ENCODE measurements around the gene HELQ.
"Not testable (repeated sequence)": the region's sequence is repeated elsewhere in the genome, so short reads cannot be mapped to it uniquely, and the experiment has no call there.

The HELQ gene

GRCh38 chr4:83431200-83431599 is 24.4 kb downstream of the HELQ start:
- no peak for DNase-seq

- DNase-seq, result no peak
Measured at GRCh38 chr4:83418211-83418610, 37.4 kb downstream of the HELQ start.

- DNase-seq, result no peak
Measured at GRCh38 chr4:83417566-83417965, 38.1 kb downstream of the HELQ start.

- no peak for DNase-seq
Measured at GRCh38 chr4:83413676-83414075, 41.9 kb downstream of the HELQ start.

- DNase-seq, result no peak
Measured at GRCh38 chr4:83408908-83409307, 46.7 kb downstream of the HELQ start.

GRCh38 chr4:83405844-83406816 is 49.5 kb downstream of the HELQ start:
- no peak for DNase-seq

- DNase-seq, result not testable (repeated sequence)
Measured at GRCh38 chr4:83398158-83398557, 57.5 kb downstream of the HELQ start.

- no peak for DNase-seq
Measured at GRCh38 chr4:83393908-83394307, 61.7 kb downstream of the HELQ start.

- DNase-seq, result no peak
Measured at GRCh38 chr4:83392562-83392961, 63.1 kb downstream of the HELQ start.

- DNase-seq, result no peak
Measured at GRCh38 chr4:83390944-83391343, 64.7 kb downstream of the HELQ start.

GRCh38 chr4:83389756-83390505 is 65.7 kb downstream of the HELQ start:
- DNase-seq, result no peak

- DNase-seq, result no peak
Measured at GRCh38 chr4:83389037-83389720, 66.4 kb downstream of the HELQ start.

GRCh38 chr4:83388313-83388676 is 67.3 kb downstream of the HELQ start:
- peak; percentile 30 for DNase-seq

GRCh38 chr4:83387476-83388312 is 67.9 kb downstream of the HELQ start:
- no peak for DNase-seq

GRCh38 chr4:83387012-83387411 is 68.6 kb downstream of the HELQ start:
- no peak for DNase-seq

GRCh38 chr4:83382850-83383249 is 72.8 kb downstream of the HELQ start:
- no peak for DNase-seq

GRCh38 chr4:83381173-83381572 is 74.5 kb downstream of the HELQ start:
- no peak for DNase-seq

- no peak for DNase-seq
Measured at GRCh38 chr4:83378419-83378818, 77.2 kb downstream of the HELQ start.

- DNase-seq, result no peak
Measured at GRCh38 chr4:83372931-83373330, 82.7 kb downstream of the HELQ start.

GRCh38 chr4:83371936-83372335 is 83.7 kb downstream of the HELQ start:
- DNase-seq, result no peak

GRCh38 chr4:83371235-83371634 is 84.4 kb downstream of the HELQ start:
- DNase-seq, result no peak

GRCh38 chr4:83370640-83370906 is 85.0 kb downstream of the HELQ start:
- no peak for DNase-seq

Data from hematopoietic multipotent progenitor cell treated with erythropoietin and hydrocortisone succinate and interleukin-3 and kit ligand, for 8 days (in vitro differentiated cells).